GM10266 (cell line): ENCODE results near the gene ZNF687.

Source experiments
- DNase-seq: peaks from one replicate; pipeline ENCODE4 v3.0.0; 2012; ENCODE audit errors: extremely low spot score
- CTCF ChIP-seq: IDR thresholded peaks from 2 replicates; pipeline ENCODE4 v1.5.1; 2012; ENCODE audit warnings: mild to moderate bottlenecking, low read depth; ENCODE audit not compliant: control insufficient read depth, insufficient read depth; ENCODE audit errors: missing control alignments

ZNF687 gene

GRCh38 chr1:151294742-151295462 is 12.8 kb downstream of the ZNF687 start:
- no peak for DNase-seq
- TF ChIP-seq CTCF = no peak

GRCh38 chr1:151309811-151310323 is 27.8 kb downstream of the ZNF687 start:
- DNase-seq = no peak
- no peak for TF ChIP-seq CTCF

- TF ChIP-seq CTCF = no peak
- DNase-seq = no peak
Measured at GRCh38 chr1:151311011-151311410, 28.9 kb downstream of the ZNF687 start.

- no peak for TF ChIP-seq CTCF
Measured at GRCh38 chr1:151311589-151312331, 29.7 kb downstream of the ZNF687 start.

GRCh38 chr1:151312411-151312810 is 30.3 kb downstream of the ZNF687 start:
- TF ChIP-seq CTCF = no peak
- DNase-seq = no peak

More at GRCh38 chr1:151311589-151312331, 29.7 kb downstream of the ZNF687 start:
- no peak for DNase-seq

- no peak for TF ChIP-seq CTCF
Measured at GRCh38 chr1:151312826-151313225, 30.7 kb downstream of the ZNF687 start.

GRCh38 chr1:151313501-151313900 is 31.4 kb downstream of the ZNF687 start:
- TF ChIP-seq CTCF = no peak
- no peak for DNase-seq

More at GRCh38 chr1:151312826-151313225, 30.7 kb downstream of the ZNF687 start:
- DNase-seq = no peak
